GM18873 (cell line): ENCODE results near the gene COL5A1.
"Not testable (repeated sequence)": the region's sequence is repeated elsewhere in the genome, so short reads cannot be mapped to it uniquely, and the experiment has no call there.

Source experiments
- ATAC-seq: cut with Tn5 transposase; IDR thresholded peaks from one replicate; pipeline ENCODE4 v1.9.1; 2021; ENCODE audit warnings: mild to moderate bottlenecking, moderate library complexity, moderate number of reproducible peaks; ENCODE audit not compliant: unreplicated experiment, low FRiP score

Gene COL5A1

GRCh38 chr9:134703730-134704114 lies 62.1 kb downstream of the COL5A1 start:
- ATAC-seq: not testable (repeated sequence)

GRCh38 chr9:134704498-134704897 lies 62.9 kb downstream of the COL5A1 start:
- no peak for ATAC-seq

- no peak for ATAC-seq
Observed at GRCh38 chr9:134705786-134706185, 64.2 kb downstream of the COL5A1 start.

GRCh38 chr9:134706522-134706921 lies 64.9 kb downstream of the COL5A1 start:
- no peak for ATAC-seq

- ATAC-seq: no peak
Observed at GRCh38 chr9:134707031-134707680, 65.6 kb downstream of the COL5A1 start.

DNA sequence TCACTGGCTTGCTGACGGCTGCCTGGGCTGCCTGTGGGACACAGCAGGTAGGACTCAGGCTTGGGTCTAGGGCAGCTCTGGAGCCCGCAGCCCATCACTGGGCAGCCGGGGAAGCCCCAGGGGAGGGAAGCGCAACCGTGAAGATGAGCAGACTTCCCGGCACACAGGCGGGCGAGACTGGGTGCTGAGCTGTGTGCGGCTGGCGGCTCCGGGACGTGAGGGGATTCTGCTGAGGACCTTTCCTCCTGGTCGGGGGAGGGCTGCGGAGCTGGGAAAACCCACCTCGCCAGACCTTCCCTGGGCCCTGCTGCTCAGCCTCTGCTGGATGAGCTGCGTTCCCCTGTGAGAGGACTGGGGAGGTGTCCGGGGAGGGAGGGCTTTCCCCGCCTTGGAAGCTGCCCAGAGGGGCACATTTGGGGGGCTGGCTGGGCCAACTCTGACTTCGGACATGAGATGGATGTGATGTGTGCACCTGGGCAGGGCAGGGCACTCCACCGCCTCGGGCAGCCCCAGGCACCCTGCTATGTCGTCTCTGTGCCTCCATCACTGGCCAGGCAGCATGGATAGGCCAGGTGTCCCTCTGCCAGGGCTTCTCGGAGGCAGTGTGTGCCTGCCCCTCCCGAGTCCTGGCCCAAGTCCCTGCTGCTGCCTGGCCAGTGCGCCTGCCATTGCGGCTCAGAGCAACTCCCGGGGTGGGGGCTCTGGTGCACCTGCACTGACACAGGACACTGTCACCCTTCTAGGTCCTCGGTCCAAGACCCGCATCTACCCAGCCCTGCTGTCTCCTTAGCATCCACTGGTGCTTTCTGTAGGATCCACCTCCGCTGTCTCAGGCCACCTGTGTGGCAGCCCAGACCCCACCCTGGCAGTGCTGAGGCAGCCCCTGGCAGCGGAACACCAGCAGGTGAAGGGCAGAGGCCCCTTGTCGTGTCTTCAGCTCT lies 66.4 kb downstream of the COL5A1 start:
- no peak for ATAC-seq

DNA sequence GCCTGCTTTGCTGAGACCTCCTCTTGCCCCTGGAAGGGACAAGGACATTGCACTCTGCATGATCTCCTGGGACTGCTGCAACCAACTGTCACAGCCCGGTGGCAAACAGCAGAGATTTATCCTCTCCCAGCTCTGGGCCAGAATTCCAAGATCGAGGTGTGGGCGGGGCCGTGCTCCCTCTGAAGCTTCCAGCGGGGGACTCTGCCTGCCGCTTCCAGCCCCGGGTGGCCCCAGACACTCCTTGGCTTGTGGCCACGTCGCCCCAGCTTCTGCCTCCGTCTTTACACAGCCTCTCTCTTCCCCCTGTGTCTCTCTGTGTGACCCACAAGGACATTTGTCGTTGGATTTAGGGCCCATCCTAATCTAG lies 67.1 kb downstream of the COL5A1 start:
- no peak for ATAC-seq

GRCh38 chr9:134709512-134710270 lies 68.1 kb downstream of the COL5A1 start:
- no peak for ATAC-seq

DNA sequence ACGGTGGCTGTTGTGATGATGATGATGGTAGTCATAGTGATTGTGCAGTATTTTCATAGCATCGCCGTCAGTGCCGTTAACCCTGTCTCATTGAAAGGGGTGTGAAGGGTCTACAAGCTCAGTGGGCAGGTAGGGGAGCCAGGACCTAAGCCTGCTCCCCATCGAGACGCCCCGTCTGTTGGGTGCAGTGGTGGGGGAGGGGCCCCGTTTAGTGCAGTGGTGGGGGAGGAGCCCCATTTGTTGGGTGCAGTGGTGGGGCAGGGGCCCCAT lies 68.6 kb downstream of the COL5A1 start:
- ATAC-seq: no peak

DNA sequence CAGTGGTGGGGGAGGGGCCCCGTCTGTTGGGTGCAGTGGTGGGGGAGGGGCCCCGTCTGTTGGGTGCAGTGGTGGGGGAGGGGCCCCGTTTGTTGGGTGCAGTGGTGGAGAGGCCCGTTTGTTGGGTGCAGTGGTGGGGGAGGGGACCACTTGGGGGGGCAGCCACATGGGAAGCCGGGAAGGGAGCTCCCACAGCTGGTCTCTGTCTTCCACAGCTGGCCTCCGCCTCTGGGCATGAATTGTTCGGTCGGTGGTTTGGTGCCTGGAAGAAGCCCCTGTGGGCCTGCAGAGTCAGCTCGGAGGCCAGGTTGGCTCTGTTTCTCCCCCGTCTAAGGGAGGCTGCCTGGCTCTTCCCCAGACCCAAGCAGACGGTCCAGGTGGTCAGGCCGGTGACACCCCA lies 69.3 kb downstream of the COL5A1 start:
- ATAC-seq: no peak

DNA sequence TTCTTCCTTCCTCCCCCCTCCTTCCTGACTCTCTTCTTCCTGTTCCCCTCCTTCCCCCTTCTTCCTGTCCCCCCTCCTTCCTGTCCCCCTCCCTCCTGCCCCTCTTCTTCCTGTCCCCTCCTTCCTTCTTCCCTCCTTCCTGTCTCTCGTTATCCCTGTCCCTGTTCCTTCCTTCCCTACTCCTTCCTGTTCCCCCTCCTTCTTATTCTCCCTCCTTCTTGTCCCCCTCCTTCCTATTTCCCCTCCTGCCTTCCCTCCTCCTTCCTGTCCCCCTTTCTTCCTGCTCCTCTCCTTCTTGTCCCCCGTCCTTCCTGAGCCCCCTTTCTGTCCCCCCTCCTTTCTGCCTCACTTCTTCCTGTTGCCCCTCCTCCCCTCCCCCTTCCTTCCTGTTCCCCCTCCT lies 70.6 kb downstream of the COL5A1 start:
- ATAC-seq: no peak

GRCh38 chr9:134712926-134713325 lies 71.3 kb downstream of the COL5A1 start:
- ATAC-seq: no peak

- not testable (repeated sequence) for ATAC-seq
Observed at GRCh38 chr9:134715536-134715935, 73.9 kb downstream of the COL5A1 start.

GRCh38 chr9:134716067-134716466 lies 74.5 kb downstream of the COL5A1 start:
- no peak for ATAC-seq

- ATAC-seq: no peak
Observed at GRCh38 chr9:134717056-134717455, 75.5 kb downstream of the COL5A1 start.

DNA sequence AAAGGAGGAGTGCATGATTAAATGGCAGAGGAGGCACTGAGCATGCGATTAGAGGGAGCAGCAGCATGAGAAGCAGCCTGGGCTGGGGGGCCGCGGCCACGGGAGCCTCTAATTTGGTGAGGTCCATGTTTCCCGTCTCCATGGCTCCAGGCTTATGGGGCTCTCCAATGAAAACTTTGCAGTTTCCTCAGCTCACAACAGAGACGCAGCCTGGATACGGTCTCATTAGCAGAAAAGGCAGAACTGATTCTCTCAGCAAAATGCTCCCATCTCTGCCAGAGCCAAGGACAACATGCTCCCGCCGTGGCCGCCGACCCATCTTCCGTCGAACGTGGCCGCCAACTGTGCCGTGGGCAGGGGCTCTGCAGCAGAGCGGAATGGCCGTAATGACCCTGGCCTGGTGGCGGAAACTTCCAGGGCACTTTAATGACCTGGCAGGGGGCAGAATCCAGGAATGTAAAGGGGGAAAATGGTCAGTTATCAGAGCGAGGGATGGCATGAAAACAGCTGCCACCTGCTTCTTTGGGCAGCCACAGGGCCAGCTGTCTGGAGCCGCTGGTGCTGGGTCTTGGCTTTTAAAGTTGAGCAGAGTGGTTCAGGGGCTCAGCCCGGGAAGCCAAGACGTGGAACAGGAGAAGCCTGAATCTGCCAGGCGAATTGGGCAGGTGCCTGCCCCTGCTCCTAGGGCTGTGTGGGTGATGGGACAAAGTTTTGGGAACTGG lies 76.5 kb downstream of the COL5A1 start:
- ATAC-seq: no peak

DNA sequence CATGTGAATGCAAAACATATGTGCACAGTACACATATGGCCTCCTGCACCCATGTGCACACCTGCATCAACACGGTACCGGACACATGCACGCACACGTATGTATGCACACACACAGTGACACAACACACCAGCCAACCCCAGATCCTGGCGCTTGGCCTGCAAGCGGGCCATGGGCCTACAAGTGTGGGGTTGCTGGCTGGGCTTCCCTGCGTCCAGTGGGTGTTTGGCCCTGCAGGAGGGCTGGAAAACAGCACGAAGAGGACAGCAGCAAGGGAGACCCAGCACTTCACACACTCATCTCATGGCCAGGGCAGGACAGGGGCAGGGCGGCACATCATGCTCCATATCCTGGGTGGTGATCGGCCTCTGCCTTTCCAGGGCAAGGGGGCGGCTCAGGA lies 77.7 kb downstream of the COL5A1 start:
- ATAC-seq: no peak

DNA sequence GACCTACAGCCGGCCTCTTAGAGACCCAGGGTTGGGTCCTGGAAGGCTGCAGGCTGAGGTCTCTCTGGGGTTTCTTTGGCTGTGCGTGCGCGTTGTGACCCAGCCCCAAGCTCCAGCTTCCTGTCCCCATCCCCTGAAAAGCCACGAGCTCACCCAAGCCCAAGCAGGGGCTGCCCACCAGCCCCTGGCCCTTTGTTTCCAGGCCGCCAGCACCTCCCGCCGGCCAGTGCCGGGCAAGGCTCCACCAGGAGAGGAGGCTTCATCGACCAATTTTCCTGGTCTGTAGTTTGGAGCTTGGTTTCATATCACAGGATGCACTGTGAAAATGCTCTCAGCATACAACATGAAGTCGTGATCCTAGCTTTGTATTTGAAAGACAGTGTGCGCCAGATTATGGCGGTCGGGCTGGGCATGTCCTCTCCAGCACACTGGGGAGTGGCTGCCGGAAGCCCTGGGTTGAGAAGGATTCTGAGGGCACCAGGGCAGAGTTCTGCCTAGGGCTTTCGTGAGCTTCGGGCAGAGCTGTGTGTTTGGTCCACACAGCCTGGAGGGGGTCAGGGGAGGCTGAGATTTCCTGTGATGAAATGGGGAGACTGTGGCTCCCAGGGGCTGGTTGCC lies 78.6 kb downstream of the COL5A1 start:
- ATAC-seq: no peak

GRCh38 chr9:134720796-134721195 lies 79.2 kb downstream of the COL5A1 start:
- ATAC-seq: no peak

GRCh38 chr9:134721344-134721743 lies 79.7 kb downstream of the COL5A1 start:
- ATAC-seq: no peak
